OCI-LY1 (cell line): ENCODE measurements around the gene MS4A6A.

Experiments
- EZH2 ChIP-seq: fragments of 200-600 bp; sonication (generic), shearing (Covaris generic); IDR thresholded peaks from 2 replicates; pipeline ENCODE4 v1.8.0; 2017; ENCODE audit warnings: borderline replicate concordance, mixed run types, mild to moderate bottlenecking, antibody characterized with exemption, low read length, moderate library complexity, mixed read lengths
- TF ChIP-seq, protein P1 (sequence below): fragments of 200-600 bp; sonication (generic), shearing (Covaris generic); IDR thresholded peaks from 2 replicates; pipeline ENCODE4 v1.5.1; 2017; ENCODE audit warnings: mild to moderate bottlenecking, antibody characterized with exemption, low read length, moderate library complexity, mixed read lengths

DNA sequence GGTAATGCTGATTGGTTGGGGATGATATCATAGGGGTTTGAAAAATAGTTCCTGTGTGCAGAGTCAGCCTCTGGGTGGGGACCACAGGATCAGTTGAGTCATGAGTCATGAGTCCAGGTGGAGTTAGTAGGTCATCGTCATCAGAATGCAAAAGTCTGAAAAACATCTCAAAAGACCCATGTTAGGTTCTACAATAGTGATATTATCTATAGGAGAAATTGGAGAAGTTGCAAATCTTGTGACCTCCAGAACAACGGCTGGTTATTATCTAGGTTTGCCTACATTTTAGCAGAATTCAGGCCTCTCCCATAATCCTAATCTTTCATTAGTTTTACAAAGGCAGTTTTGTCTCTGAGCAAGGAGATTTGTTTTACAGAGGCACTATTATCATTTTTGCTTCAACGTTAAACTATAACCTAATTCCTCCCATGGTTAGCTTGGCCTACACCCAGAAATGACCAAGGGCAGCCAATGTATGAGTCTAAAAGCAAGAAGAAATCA lies 55.5 kb downstream of the MS4A6A start:
- TF ChIP-seq, protein P1, sequence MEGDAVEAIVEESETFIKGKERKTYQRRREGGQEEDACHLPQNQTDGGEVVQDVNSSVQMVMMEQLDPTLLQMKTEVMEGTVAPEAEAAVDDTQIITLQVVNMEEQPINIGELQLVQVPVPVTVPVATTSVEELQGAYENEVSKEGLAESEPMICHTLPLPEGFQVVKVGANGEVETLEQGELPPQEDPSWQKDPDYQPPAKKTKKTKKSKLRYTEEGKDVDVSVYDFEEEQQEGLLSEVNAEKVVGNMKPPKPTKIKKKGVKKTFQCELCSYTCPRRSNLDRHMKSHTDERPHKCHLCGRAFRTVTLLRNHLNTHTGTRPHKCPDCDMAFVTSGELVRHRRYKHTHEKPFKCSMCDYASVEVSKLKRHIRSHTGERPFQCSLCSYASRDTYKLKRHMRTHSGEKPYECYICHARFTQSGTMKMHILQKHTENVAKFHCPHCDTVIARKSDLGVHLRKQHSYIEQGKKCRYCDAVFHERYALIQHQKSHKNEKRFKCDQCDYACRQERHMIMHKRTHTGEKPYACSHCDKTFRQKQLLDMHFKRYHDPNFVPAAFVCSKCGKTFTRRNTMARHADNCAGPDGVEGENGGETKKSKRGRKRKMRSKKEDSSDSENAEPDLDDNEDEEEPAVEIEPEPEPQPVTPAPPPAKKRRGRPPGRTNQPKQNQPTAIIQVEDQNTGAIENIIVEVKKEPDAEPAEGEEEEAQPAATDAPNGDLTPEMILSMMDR: no peak
- no peak for TF ChIP-seq EZH2
